GM23338 (cell line): ENCODE data around the gene C5orf34. TPM values are rescaled to one million over a fixed set of nuclear protein-coding genes. Genes with fewer than 3 reads are reported as not detected.
A peak's percentile ranks its signal among the peaks of the same experiment; 100 is the strongest.
"Not testable (repeated sequence)": the region's sequence is repeated elsewhere in the genome, so short reads cannot be mapped to it uniquely, and the experiment has no call there.

Experiments
- ATAC-seq: fragments of 200-7000 bp; cut with Tn5 transposase; 3 replicates; pipeline ENCODE4 v1.9.1; 2020
- DNase-seq: peaks from one replicate; pipeline ENCODE4 v3.0.0-alpha.2; 2015; ENCODE audit warnings: low spot score
- H2AFZ ChIP-seq: fragments of 200-600 bp; sonication (generic); 2 replicates; pipeline ENCODE4 v1.8.0; 2016; ENCODE audit warnings: antibody characterized with exemption, mild to moderate bottlenecking, moderate library complexity
- H3F3A ChIP-seq: fragments of 200-600 bp; sonication (generic); replicated peaks from 2 replicates; pipeline ENCODE4 v1.8.0; 2017; ENCODE audit warnings: antibody characterized with exemption, mixed run types, low read depth
- H3K27ac ChIP-seq: fragments of 200-600 bp; sonication (generic); 2 replicates; pipeline ENCODE4 v1.6.1; 2016; ENCODE audit warnings: low read depth
- H3K27me3 ChIP-seq: fragments of 200-600 bp; sonication (generic); 2 replicates; pipeline ENCODE4 v1.8.0; 2016; ENCODE audit warnings: mild to moderate bottlenecking, mixed run types, moderate library complexity; ENCODE audit not compliant: insufficient read depth
- H3K36me3 ChIP-seq: fragments of 200-600 bp; sonication (generic); 2 replicates; pipeline ENCODE4 v1.8.0; 2016; ENCODE audit warnings: mild to moderate bottlenecking; ENCODE audit not compliant: insufficient read depth
- H3K4me1 ChIP-seq: fragments of 200-600 bp; sonication (generic); 2 replicates; pipeline ENCODE4 v1.8.0; 2016; ENCODE audit warnings: mild to moderate bottlenecking, moderate library complexity; ENCODE audit not compliant: insufficient read depth
- H3K4me2 ChIP-seq: fragments of 200-600 bp; sonication (generic); 2 replicates; pipeline ENCODE4 v1.7.1; 2017; ENCODE audit warnings: mixed run types
- H3K4me3 ChIP-seq: fragments of 200-600 bp; sonication (generic); 2 replicates; pipeline ENCODE4 v1.6.1; 2016; ENCODE audit warnings: mixed run types
- H3K79me2 ChIP-seq: fragments of 200-600 bp; sonication (generic); replicated peaks from 2 replicates; pipeline ENCODE4 v1.8.0; 2017; ENCODE audit warnings: mild to moderate bottlenecking; ENCODE audit not compliant: insufficient read depth
- H3K9me2 ChIP-seq: fragments of 200-600 bp; sonication (generic); 2 replicates; pipeline ENCODE4 v1.8.0; 2017; ENCODE audit not compliant: insufficient read depth
- H4K20me1 ChIP-seq: fragments of 200-600 bp; sonication (generic); replicated peaks from 2 replicates; pipeline ENCODE4 v1.8.0; 2017; ENCODE audit warnings: mild to moderate bottlenecking; ENCODE audit not compliant: insufficient read depth
- H3K27ac Mint-ChIP-seq: 2 replicates; pipeline ENCODE4 v1.8.0; 2020; ENCODE audit warnings: inconsistent platforms, mild to moderate bottlenecking, moderate library complexity, mixed read lengths
- H3K27me3 Mint-ChIP-seq: 3 replicates; pipeline ENCODE4 v1.8.0; 2022; ENCODE audit warnings: low read depth, mild to moderate bottlenecking, moderate library complexity, mixed read lengths, inconsistent platforms; ENCODE audit not compliant: insufficient read depth, poor library complexity
- H3K36me3 Mint-ChIP-seq: 3 replicates; pipeline ENCODE4 v1.8.0; 2021; ENCODE audit warnings: low read depth, mild to moderate bottlenecking, inconsistent platforms, moderate library complexity, mixed read lengths
- H3K4me1 Mint-ChIP-seq: 3 replicates; pipeline ENCODE4 v1.8.0; 2020; ENCODE audit warnings: mild to moderate bottlenecking, inconsistent platforms, mixed read lengths
- H3K4me3 Mint-ChIP-seq: 3 replicates; pipeline ENCODE4 v1.8.0; 2021; ENCODE audit warnings: moderate library complexity, mild to moderate bottlenecking, inconsistent platforms, mixed read lengths
- H3K9me3 Mint-ChIP-seq: 3 replicates; pipeline ENCODE4 v1.8.0; 2020; ENCODE audit warnings: moderate library complexity, mild to moderate bottlenecking, inconsistent platforms, mixed read lengths
- JUNB ChIP-seq: IDR thresholded peaks from one replicate; pipeline ENCODE4 v1.6.1; 2016; ENCODE audit warnings: antibody characterized with exemption; ENCODE audit not compliant: unreplicated experiment
- POLR2AphosphoS5 ChIP-seq: IDR thresholded peaks from 2 replicates; pipeline ENCODE4 v1.6.1; 2016; ENCODE audit warnings: antibody characterized with exemption, low read depth
- polyA plus RNA-seq: library from polyadenylated mRNA; unstranded; fragments of >200 nt; fragmentation: Nextera tagmentation; extraction: Ambion mirVana; gene quantifications from 2 replicates; pipeline ENCODE4 v1.2.1, GENCODE V29; 2016
- total RNA-seq: library from RNA; depleted of rRNA; stranded (reverse); fragments of >200 nt; shearing (Covaris generic); gene quantifications from 2 replicates; pipeline ENCODE4 v1.2.3, GENCODE V29; 2014
- TF ChIP-seq, protein P1 (sequence below), 2 experiments: fragments of 200-600 bp in 1 of 2; sonication (generic) in 1 of 2; conservative IDR thresholded peaks; 2 replicates each; pipeline versions ENCODE4 v1.5.1 to v1.6.1; 2016 to 2017; ENCODE audit warnings: antibody characterized with exemption in 2 of 2, low read depth in 2 of 2, mild to moderate bottlenecking in 2 of 2, moderate library complexity in 1 of 2

Gene C5orf34
- total and polyA plus RNA-seq, 2 experiments from 2014 or later: 12.2 to 15.3 TPM

DNA sequence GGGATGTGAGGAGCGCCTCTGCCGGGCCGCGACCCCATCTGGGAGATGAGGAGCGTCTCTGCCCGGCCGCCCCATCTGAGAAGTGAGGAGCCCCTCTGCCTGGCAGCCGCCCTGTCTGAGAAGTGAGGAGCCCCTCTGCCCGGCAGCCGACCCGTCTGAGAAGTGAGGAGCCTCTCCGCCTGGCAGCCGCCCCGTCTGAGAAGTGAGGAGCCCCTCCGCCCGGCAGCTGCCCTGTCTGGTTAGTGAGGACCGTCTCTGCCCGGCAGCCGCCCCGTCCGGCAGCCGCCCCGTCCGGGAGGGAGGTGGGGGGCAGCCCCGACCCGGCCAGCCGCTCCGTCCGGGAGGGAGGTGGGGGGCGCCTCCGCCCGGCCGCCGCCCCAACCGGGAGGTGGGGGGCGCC lies 3.9 kb downstream of the C5orf34 start:
- not testable (repeated sequence) for H3K27me3 ChIP-seq, H3K27ac ChIP-seq, DNase-seq, H3K36me3 ChIP-seq, H3K9me2 ChIP-seq, H3K4me3 ChIP-seq, ATAC-seq, H3K4me2 ChIP-seq, H3K4me3 Mint-ChIP-seq, H4K20me1 ChIP-seq, H2AFZ ChIP-seq, H3K27me3 Mint-ChIP-seq, H3F3A ChIP-seq, H3K27ac Mint-ChIP-seq
- Histone ChIP-seq H3K4me1 (peaks cover 17% of the 10 kb centered on the region), H3K79me2 (peaks cover 28% of the 10 kb centered on the region)
- Mint-ChIP-seq H3K36me3 (peaks cover 44% of the 10 kb centered on the region), H3K9me3 (peaks cover 23% of the 10 kb centered on the region), H3K4me1 (peaks cover 14% of the 10 kb centered on the region)

DNA sequence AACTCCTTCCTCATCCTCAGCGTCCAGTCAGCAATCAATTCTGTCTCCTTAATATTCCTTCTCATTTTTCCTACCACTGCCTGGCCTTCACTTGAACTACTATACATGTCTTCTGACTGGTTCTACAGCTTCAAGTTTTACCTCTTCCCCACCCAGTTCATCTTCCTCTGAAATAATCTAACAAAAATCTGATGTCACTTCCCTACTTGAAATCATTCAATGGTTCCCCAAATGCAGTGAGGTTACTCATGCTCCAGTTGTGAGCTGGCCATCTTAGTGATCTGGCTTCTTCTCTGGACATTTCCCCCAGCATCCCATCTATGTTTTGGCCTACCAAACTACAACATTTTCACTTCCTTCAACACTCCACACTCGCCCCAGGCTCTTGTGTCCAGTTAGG lies 16.4 kb downstream of the C5orf34 start:
- no peaks in the 10 kb centered on the region for H3F3A ChIP-seq
- H3K4me1 ChIP-seq: no peaks in the 10 kb centered on the region
- no peak overlapping the region for H3K4me2 ChIP-seq
- no peaks in the 10 kb centered on the region for H3K9me2 ChIP-seq
- H3K27ac ChIP-seq: no peak overlapping the region
- Mint-ChIP-seq H3K4me3 (no peak overlapping the region), H3K36me3 (peaks cover 9% of the 10 kb centered on the region; the same call in 1 of the 3 replicates), H3K27ac (no peak overlapping the region), H3K27me3 (no peaks in the 10 kb centered on the region), H3K9me3 (no peaks in the 10 kb centered on the region), H3K4me1 (no peaks in the 10 kb centered on the region)
- H3K79me2 ChIP-seq: no peaks in the 10 kb centered on the region
- no peak for ATAC-seq
- TF ChIP-seq, protein P1, sequence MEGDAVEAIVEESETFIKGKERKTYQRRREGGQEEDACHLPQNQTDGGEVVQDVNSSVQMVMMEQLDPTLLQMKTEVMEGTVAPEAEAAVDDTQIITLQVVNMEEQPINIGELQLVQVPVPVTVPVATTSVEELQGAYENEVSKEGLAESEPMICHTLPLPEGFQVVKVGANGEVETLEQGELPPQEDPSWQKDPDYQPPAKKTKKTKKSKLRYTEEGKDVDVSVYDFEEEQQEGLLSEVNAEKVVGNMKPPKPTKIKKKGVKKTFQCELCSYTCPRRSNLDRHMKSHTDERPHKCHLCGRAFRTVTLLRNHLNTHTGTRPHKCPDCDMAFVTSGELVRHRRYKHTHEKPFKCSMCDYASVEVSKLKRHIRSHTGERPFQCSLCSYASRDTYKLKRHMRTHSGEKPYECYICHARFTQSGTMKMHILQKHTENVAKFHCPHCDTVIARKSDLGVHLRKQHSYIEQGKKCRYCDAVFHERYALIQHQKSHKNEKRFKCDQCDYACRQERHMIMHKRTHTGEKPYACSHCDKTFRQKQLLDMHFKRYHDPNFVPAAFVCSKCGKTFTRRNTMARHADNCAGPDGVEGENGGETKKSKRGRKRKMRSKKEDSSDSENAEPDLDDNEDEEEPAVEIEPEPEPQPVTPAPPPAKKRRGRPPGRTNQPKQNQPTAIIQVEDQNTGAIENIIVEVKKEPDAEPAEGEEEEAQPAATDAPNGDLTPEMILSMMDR (conservative IDR thresholded peaks at IDR 0.05; ENCODE audit: low read depth in 2 of 2): no peak
- TF ChIP-seq POLR2AphosphoS5: no peak
- no peaks in the 10 kb centered on the region for H4K20me1 ChIP-seq
- DNase-seq: no peak
- no peak overlapping the region for H2AFZ ChIP-seq
- peaks cover 4% of the 10 kb centered on the region; the same call in 1 of the 2 replicates for H3K36me3 ChIP-seq
- no peak overlapping the region for H3K4me3 ChIP-seq
- H3K27me3 ChIP-seq: no peaks in the 10 kb centered on the region

DNA sequence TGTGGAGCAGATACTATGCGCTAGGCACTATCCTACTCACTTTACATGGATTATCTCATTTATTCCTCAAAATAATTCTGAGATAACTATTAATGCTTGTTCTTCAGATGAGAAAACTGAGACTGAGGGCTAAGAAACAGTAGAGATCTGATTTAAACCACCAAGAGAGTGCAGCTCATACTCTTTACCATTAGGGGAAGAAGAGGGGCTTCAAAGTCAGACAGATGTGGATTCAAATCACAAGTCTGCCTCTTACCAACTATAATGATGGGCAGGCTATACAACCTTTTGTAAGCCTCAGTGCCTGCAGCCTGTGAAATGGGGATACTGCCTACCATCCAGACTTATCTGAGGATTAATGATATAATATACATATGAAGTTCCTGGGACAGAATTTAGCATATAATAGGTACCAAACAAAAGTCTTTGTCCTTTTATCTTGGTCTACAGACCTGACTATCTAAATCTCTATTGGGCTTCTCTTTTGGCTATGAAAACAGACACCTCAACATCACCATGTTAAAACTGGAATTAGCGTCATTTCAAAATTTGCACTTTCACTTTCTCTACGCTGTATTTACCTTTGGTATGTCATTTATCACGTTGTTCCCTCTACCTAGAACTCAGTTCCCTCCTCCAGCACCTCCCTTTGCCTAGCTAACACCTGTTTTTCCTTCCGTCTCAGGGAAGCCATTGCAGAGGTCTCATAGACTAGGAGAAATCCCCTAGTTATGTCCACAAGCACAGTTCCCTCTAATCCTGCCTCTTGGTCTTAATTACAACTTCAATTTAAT lies 17.4 kb downstream of the C5orf34 start:
- Mint-ChIP-seq H3K4me1 (no peaks in the 10 kb centered on the region), H3K9me3 (no peaks in the 10 kb centered on the region), H3K27me3 (no peaks in the 10 kb centered on the region), H3K27ac (no peak overlapping the region), H3K4me3 (no peak overlapping the region), H3K36me3 (peaks cover 8% of the 10 kb centered on the region; the same call in 1 of the 3 replicates)
- Histone ChIP-seq H3F3A (no peaks in the 10 kb centered on the region), H3K27me3 (no peaks in the 10 kb centered on the region), H3K36me3 (no peaks in the 10 kb centered on the region; the same call in 1 of the 2 replicates), H2AFZ (no peak overlapping the region), H3K4me2 (no peak overlapping the region), H3K4me3 (no peak overlapping the region), H3K4me1 (no peaks in the 10 kb centered on the region), H3K9me2 (no peaks in the 10 kb centered on the region), H3K27ac (no peak overlapping the region), H4K20me1 (no peaks in the 10 kb centered on the region), H3K79me2 (no peaks in the 10 kb centered on the region)
- no peak for TF ChIP-seq JUNB
- no peak for ATAC-seq
- DNase-seq: peak; percentile 20
